Measurements from ENCODE around the gene CSMD2. TPM values are rescaled to one million over a fixed set of nuclear protein-coding genes. Genes with fewer than 3 reads are reported as not detected.

CSMD2 gene
- polyA plus RNA-seq, 1 experiment: 1.8 TPM

DNA sequence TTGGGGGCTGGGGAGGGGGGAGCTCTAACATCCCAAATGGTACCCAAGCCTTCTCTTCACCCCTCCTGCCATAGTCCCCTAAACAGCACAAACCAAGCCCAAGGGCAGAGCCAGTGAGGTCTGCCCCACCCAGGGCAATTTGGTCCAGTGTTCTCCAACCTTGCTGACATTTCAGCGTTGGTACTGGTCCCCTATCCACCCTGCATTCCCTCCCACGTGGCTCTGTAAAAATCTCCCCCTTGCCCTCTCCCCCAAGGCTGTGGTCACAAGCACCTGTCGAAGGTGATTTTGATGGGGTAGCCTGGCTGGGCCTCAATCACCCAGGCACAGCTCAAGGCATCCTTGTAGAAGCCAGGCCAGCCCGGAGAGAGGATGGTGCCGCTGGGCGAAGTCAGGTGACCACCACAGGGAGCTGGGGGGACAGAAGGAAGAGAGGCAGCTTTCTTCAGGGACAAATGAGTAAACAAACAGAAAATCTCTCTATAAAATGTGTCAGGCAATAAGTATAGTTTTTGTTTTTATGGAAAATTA, 438.7 kb downstream of the CSMD2 start:
- Histone ChIP-seq H3K27me3 (ENCODE audit: control insufficient read depth, insufficient read depth, low read length) (no peaks in the 10 kb centered on the region), H3K36me3 (ENCODE audit: control insufficient read depth, insufficient read depth, low read length) (no peaks in the 10 kb centered on the region), H3K4me3 (ENCODE audit: low read depth, low read length) (no peak overlapping the region)
- DNase-seq (ENCODE audit: low read depth): no peak
- ChIA-PET POLR2A (no interaction called here), CTCF (interaction anchor here (0.7 to 2.1 kb wide), 3 partner anchors 9 to 619 kb away, joined by 3 to 5 read pairs (median 5); no protein-coding TSS in a partner anchor)
- TF ChIP-seq, protein P1, sequence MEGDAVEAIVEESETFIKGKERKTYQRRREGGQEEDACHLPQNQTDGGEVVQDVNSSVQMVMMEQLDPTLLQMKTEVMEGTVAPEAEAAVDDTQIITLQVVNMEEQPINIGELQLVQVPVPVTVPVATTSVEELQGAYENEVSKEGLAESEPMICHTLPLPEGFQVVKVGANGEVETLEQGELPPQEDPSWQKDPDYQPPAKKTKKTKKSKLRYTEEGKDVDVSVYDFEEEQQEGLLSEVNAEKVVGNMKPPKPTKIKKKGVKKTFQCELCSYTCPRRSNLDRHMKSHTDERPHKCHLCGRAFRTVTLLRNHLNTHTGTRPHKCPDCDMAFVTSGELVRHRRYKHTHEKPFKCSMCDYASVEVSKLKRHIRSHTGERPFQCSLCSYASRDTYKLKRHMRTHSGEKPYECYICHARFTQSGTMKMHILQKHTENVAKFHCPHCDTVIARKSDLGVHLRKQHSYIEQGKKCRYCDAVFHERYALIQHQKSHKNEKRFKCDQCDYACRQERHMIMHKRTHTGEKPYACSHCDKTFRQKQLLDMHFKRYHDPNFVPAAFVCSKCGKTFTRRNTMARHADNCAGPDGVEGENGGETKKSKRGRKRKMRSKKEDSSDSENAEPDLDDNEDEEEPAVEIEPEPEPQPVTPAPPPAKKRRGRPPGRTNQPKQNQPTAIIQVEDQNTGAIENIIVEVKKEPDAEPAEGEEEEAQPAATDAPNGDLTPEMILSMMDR (IDR thresholded peaks at IDR 0.05; ENCODE audit: insufficient read depth, low read depth, low read length): no peak

DNA sequence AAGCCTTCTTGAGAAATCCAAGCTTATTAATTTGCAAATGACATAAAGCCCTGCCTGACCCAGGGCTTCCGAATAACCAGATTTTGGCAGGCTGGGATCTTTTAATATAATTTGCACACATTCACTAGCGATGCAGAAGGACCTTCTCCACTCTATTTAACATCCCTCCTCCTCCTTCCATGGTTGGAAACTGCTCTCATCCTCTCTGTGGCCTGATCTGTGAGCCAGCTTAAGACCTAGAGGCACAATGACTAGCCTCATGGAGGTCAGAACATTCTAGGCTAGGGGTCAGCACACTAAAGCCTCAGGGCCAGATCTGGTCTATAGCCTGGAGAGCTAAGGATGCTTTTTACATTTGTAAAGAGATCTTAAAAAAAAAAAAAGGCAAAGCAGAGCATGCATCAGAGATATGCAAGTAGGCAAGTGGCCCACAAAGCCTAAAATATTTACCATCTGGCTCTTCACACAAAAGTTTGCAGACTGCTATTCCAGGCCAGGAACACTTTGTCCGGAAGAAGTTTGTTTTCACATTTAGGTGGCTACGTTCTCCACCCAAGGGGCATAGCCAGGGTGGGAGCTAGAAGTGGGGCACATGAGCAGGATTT, 439.4 kb downstream of the CSMD2 start:
- POLR2A ChIA-PET: interaction anchor here (0.6 kb wide), 1 partner anchor 180 kb away, joined by 3 read pairs; no protein-coding TSS in a partner anchor
- CTCF ChIA-PET: interaction anchor here (0.6 to 2.1 kb wide), 5 partner anchors 10 to 619 kb away, joined by 3 to 6 read pairs (median 5); no protein-coding TSS in a partner anchor
- no peaks in the 10 kb centered on the region for H3K36me3 ChIP-seq (ENCODE audit: control insufficient read depth, insufficient read depth, low read length)
- no peaks in the 10 kb centered on the region for H3K27me3 ChIP-seq (ENCODE audit: control insufficient read depth, insufficient read depth, low read length)
- no peak for DNase-seq (ENCODE audit: low read depth)
- no peak overlapping the region for H3K4me3 ChIP-seq (ENCODE audit: low read depth, low read length)
- TF ChIP-seq, protein P1 (IDR thresholded peaks at IDR 0.05; ENCODE audit: insufficient read depth, low read depth, low read length): no peak

DNA sequence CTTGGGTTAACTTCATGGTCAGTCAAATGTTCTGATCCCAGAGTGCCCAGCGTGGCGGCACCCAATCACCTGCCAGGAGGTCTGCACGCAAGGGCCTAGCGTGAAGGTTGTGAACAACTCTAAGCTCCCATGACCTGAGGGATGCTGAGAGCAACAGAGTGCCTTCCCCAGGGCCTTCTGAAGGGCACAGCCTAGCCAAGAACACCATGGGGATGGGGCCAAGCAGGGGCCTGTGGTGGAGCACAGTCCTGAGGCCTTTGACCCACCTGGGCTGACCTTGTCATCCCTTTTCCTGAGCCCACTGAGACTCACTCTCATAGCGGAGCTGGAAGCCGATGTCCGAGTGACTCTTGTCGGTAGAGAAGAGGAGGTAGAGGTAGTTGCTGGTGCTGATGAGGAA, 440.0 kb downstream of the CSMD2 start:
- TF ChIP-seq, protein P1 (IDR thresholded peaks at IDR 0.05; ENCODE audit: insufficient read depth, low read depth, low read length): no peak
- H3K27me3 ChIP-seq (ENCODE audit: control insufficient read depth, insufficient read depth, low read length): no peaks in the 10 kb centered on the region
- DNase-seq (ENCODE audit: low read depth): no peak
- CTCF ChIA-PET: interaction anchor here (0.6 to 2.1 kb wide), 5 partner anchors 11 to 438 kb away, joined by 3 to 9 read pairs (median 5); no protein-coding TSS in a partner anchor
- H3K36me3 ChIP-seq (ENCODE audit: control insufficient read depth, insufficient read depth, low read length): no peaks in the 10 kb centered on the region
- POLR2A ChIA-PET: interaction anchor here (0.6 kb wide), 1 partner anchor 181 kb away, joined by 3 read pairs; no protein-coding TSS in a partner anchor
- H3K4me3 ChIP-seq (ENCODE audit: low read depth, low read length): no peak overlapping the region

DNA sequence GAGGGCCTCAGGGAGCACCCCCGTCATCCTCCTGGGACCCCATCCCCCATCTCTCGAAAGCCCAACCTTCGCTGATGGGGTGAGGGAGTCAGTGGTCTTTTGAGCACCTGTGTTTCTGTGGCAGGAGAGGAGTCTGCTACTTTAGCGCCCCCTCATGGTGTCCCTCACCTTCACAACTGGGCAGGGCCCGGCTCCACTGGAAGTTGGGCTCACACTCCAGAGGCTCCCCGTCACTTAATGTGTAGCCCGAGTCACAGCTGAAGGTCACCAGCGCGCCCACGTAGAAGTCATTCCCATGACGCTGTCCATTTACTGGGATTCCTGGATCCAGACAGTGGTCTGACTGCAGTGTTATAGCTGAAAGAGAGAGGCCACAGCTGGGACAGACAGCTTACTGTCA, 440.7 kb downstream of the CSMD2 start:
- TF ChIP-seq, protein P1 (IDR thresholded peaks at IDR 0.05; ENCODE audit: insufficient read depth, low read depth, low read length): no peak
- no peak for DNase-seq (ENCODE audit: low read depth)
- Histone ChIP-seq H3K27me3 (ENCODE audit: control insufficient read depth, insufficient read depth, low read length) (no peaks in the 10 kb centered on the region), H3K4me3 (ENCODE audit: low read depth, low read length) (no peak overlapping the region), H3K36me3 (ENCODE audit: control insufficient read depth, insufficient read depth, low read length) (no peaks in the 10 kb centered on the region)
- POLR2A ChIA-PET: no interaction called here
- CTCF ChIA-PET: interaction anchor here (0.9 to 2.0 kb wide), 4 partner anchors 11 to 439 kb away, joined by 3 to 9 read pairs (median 4); no protein-coding TSS in a partner anchor

DNA sequence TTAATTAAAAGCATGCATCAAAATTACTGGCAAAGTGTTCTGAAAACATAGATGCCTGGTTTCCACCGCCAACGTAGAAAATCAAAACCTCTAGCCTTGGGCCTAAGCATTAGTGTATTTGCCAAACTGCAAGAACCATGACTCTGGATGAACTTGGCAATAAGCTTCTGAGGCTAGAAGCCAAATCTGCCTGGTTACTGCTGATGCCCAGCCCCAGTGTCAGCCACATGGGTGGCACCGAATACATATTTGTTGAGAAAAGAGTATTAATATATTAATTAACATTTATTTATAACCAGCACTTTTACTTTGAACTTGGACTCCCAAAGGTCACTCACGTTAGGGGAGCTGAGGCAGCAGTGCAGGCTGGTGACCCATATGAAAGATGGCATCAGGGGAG, 441.8 kb downstream of the CSMD2 start:
- Histone ChIP-seq H3K4me3 (ENCODE audit: low read depth, low read length) (no peak overlapping the region), H3K27me3 (ENCODE audit: control insufficient read depth, insufficient read depth, low read length) (no peaks in the 10 kb centered on the region), H3K36me3 (ENCODE audit: control insufficient read depth, insufficient read depth, low read length) (no peaks in the 10 kb centered on the region)
- no peak for DNase-seq (ENCODE audit: low read depth)
- TF ChIP-seq, protein P1 (IDR thresholded peaks at IDR 0.05; ENCODE audit: insufficient read depth, low read depth, low read length): no peak
- CTCF ChIA-PET: interaction anchor here (0.9 to 2.0 kb wide), 2 partner anchors 12 to 90 kb away, joined by 3 to 9 read pairs; no protein-coding TSS in a partner anchor
- POLR2A ChIA-PET: no interaction called here

Measured in BJ (cell line).